Stimulated activated CD4-positive, alpha-beta T cell treated with anti-CD3 and anti-CD28 coated beads, Interleukin-4, amount 100 ng/mL, for 24 hours (primary cell): ENCODE measurements around the gene SPDYE17.
"Not testable (repeated sequence)": the region's sequence is repeated elsewhere in the genome, so short reads cannot be mapped to it uniquely, and the experiment has no call there.

Experiments used
- DNase-seq: peaks from one replicate; pipeline ENCODE4 v3.0.0-alpha.2; 2020

Gene SPDYE17

DNA sequence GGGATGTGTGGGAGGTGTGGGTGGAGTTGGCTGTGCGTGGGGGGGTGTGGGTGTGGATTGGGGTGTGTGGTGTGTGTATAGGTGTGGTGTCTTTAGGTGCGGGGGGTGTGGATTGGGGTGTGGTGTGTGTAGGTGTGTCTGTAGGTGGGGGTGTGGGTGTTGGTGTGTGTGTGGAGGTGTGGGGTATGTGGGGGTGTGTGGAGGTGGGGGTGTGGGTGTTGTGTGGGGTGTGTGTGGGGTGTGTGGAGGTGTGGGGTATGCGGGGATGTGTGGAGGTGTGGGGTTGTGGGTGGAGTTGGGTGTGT is 33.9 kb downstream of the SPDYE17 start:
- DNase-seq, result no peak

DNA sequence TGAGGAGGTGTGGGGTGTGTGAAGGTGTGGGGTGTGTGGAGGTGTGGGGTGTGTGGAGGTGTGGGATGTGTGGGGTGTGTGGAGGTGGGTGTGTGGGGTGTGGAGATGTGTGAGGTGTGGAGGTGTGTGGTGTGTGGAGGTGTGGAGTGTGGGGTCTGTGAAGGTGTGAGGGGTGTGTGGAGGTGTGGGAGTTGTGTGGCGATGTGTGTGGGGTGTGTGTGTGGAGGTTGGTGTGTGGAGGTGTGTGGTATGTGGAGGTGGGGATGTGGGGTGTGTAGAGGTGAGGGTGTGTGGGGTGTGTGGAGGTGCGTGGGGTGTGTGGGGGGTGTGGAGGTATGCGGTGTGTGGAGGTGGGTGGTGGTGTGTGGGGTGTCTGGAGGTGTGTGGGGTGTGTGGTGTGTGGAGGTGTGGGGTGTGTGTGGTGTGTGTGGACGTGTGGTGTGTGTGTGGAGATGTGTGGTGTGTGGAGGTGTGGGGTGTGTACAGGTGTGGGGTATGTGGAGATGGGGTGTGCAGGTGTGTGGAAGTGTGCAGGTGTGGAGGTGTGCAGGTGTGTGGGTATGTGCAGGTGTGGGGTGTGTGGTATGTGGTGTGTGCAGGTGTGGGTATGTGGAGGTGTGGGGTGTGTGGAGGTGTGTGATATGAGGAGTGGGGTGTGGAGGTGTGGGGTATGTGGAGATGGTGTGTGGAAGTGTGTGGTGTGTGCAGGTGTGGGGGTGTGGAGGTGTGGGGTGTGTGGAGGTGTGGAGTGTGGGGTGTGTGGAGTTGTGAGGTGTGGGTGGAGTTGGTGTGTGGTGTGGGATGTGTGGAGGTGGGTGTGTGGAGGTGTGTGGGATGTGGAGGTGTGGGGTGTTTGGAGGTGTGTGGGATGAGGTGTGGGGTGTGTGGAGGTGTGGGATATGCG is 34.5 kb downstream of the SPDYE17 start:
- DNase-seq, result no peak

DNA sequence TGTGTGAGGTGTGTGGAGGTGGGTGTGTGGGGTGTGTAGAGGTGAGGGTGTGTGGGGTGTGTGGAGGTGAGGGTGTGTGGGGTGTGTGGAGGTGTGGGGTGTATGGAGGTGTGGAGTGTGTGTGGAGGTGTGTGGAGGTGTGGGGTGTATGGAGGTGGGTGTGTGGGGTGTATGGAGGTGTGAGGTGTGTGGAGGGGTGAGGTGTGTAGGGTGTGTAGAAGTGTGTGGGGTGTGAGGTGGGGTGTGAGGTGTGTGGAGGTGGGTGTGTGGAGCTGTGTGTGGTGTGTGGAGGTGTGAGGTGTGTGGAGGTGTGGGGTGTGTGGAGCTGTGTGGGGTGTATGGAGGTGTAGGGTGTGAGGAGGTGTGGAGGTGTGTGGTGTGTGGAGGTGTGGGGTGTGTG is 35.2 kb downstream of the SPDYE17 start:
- not testable (repeated sequence) for DNase-seq

DNA sequence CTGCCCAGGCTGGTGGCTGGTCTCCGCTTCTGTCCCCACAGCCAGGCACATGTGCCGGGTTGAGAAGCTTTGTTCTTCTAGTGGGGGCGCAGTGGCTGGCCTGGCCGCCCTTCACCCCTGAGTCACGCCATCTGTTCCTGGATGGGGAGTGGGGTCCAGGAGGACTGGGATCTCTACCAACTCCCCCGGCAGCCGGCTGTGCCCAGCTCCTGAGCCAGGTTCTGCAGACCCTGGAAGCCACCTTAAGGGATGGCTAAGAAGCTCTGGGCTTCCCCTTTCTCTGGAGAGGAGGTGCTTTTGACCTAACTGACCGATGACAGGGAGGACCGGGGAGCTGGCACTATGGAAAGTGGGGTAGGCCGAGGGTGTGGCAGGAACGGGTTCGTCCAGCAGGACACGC is 37.9 kb downstream of the SPDYE17 start:
- DNase-seq, result not testable (repeated sequence)

DNA sequence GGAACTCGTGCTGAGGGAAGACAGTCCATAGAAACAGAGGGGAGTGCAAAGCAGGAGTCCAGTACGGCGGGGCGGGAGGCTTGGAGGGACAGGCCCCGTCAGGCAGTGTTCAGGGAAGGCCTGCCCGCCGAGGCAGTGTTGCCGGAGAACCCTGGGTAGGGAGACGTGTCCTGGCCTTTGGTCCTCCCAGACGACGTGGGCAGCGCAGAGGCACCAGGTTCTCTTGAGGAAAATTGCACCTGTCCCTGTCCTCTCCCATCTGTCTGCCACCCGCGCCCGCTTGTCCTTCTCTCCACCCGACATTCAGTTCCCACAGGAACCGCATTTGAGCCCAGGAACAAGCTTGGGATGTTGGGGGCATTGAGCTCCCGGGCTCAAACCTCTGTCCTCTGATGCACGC is 38.3 kb downstream of the SPDYE17 start:
- not testable (repeated sequence) for DNase-seq

DNA sequence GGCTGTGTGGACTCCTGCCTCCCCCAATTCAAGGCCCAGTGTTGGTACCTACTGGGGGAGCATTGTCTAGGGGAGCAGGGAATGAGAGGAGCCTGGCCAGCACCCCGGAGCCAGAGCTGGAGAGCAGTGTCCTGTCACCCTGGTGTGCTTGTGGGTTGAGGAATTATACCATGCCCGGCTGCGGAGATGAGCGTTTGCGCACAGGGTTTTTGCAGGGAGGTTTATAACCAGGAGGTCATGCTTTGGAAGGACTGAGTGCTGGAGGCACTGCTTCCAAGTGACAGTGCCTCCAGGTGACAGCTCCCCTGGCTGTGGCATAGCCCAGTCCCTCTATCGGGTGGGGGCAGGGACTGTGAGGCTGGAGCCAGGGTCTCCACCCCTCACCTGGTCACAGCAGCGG is 39.3 kb downstream of the SPDYE17 start:
- DNase-seq, result not testable (repeated sequence)

DNA sequence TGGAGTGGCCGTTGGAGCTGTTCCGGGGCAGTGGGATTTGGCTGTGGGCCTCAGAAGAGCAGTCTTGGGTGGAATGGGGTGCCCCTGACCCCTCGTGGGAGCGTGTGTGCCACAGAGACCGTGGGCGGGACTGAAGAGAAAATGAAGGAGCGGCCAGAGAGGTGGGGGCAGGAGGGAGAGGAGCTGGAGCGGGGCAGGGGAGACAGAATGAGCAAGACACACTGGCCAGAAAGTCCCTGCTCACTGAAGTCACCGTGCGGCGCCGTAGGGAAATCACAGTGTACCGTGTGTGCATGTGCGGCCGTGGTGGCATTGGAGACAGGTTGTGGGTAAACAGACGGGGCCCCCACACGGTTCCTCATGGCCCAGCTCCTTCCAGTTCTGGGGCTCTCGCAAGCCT is 40.0 kb downstream of the SPDYE17 start:
- not testable (repeated sequence) for DNase-seq

DNA sequence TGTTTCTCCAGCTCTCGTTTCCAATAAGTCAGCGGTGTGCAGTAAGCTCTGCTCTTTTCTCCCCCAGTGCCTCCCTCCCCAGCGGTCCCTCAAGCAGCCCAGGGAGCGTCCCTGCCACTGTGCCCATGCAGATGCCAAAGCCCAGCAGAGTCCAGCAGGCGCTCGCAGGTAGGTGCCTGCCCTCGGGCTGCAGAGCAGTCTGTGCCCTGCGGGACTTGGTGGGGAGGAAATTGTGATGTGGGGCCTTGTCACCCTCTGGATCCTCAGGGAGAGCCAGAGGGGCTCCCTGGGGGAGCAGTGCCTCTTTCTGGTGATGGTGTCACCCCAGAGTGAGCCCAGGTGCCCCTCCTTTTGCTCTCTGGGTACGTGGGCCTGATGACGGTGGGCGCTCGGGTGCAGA is 42.0 kb downstream of the SPDYE17 start:
- DNase-seq, result not testable (repeated sequence)

DNA sequence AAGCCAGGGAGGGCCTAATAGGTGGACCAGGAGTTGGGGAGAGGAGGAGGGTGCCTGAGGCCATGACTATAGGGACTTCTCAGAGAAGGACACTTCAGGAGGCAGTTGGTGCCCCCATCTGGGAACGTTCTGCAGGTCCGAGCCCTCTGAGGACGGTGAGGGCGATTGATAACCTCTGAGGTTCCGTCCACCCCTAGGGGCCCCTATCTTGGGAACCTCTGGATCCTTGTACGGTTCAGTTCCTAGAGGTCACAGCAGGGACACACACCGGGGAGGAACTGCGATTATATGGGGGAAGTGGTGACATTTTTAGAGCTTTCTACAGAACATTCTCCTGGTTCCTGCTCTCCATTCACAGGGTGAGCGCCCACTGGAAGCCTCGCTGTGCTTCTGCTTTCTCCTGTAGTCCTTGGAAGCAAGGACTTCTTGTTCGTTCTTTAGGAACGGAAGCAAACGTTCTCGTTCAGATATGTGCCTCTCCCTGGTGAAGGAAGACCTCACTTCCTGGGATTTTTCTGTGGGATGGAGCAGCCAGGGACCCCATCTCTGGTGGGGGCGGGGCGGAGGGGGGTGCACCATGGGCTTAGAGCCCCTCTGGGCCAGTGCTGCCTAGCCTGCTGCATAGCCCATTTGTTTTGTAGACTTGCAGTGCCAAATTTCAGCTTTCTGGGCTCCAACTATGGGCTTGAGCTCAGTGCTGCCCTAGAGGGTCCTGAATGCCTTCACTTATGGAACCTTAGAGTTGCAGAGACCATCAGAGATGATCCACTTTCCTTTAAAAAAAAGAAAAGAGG is 46.0 kb downstream of the SPDYE17 start:
- not testable (repeated sequence) for DNase-seq

DNA sequence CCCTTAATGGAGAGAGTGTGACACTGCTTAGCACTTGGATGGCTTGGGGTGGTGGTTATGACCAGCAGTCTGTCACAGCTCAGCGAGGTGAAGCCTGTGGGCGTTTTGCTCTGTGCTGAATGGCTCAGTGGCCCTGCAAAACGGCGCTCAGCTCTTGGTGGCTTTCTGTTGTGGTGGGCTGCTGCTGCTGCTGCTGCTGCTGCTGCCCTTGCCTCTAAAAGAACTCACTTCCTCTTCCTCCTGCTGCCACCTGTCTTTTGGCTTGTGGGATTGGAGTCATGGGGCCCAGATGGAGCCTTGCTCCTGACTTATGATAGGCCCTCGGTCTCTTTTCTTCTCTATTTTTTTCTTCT is 47.4 kb downstream of the SPDYE17 start:
- not testable (repeated sequence) for DNase-seq

DNA sequence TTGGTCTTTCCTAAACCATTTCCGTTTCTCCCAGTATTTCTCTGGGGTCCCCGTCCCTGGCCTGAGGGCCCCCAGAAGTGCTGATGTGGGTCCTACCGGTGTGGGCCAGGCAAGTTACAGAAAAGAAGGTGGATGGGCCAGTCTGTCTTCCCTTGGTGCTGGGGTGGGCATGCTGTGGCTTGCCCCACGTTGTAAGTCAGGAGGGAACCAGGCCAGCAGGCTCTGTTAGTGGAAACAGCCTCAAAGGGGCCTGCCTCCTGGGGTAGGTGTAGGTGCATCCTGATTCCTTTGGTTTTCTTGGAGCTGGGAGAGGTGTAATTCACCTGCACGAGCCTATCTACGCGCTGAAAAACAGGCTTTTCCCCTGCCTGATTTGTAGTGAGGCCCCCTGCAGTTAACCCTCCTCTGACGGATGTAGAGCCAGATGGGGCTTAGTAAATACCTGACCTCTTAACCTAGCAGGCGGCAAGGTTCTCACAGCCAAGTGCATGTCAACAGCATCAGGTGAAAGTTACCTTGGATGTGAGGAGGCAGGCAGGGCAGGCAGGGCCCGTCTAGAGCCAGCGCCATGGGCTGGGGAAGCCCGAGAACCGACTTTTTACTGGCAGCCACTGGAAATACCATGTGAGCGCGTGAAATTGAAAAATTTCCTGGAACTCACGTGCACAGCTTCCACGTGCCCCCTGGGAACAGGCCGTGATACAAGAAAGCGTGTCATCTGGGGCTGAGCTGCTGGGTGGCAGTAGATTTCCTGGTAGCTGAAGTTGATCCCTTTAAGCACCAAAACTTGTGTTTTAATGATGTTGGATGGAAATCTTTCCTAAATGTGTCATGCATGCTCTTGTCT is 48.0 kb downstream of the SPDYE17 start:
- DNase-seq, result not testable (repeated sequence)

DNA sequence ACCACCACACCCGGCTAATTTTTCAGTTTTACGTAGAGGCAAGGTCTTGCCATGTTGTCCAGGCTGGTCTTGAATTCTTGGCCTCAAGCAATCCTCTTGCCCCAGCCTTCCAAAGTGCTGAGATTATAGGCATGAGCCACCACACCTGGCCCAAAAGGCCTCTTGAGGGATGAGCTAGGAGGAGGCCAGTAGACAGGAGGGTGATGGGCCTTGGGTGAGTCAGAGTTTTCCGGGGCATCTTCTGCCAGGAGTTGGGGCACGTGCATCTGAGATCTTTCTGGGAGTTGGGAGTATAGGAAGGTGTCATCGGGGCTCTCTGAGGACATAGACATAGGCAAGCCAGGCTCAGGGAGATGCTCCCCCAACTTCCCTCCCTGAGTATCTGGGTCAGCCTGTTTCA is 48.8 kb downstream of the SPDYE17 start:
- not testable (repeated sequence) for DNase-seq

DNA sequence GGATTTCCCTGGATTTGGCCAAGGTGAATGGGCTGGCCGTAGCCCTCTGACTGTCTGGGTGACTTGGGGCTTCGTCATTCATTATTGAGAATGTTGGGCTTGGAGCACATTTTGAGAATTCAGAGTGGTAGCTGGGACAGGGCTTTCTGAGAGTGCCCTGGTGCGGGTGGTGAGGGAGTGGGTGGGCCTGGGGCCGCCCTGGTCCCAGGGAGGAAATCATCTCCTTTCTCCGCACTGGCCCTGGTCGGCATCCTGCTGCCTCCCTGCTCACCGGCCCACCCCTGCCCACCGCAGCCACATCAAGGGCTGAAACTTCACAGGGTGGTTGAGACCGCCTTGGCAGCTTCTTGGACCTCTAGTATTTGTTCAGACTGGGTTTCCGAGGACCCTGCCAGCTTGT is 49.7 kb downstream of the SPDYE17 start:
- not testable (repeated sequence) for DNase-seq

DNA sequence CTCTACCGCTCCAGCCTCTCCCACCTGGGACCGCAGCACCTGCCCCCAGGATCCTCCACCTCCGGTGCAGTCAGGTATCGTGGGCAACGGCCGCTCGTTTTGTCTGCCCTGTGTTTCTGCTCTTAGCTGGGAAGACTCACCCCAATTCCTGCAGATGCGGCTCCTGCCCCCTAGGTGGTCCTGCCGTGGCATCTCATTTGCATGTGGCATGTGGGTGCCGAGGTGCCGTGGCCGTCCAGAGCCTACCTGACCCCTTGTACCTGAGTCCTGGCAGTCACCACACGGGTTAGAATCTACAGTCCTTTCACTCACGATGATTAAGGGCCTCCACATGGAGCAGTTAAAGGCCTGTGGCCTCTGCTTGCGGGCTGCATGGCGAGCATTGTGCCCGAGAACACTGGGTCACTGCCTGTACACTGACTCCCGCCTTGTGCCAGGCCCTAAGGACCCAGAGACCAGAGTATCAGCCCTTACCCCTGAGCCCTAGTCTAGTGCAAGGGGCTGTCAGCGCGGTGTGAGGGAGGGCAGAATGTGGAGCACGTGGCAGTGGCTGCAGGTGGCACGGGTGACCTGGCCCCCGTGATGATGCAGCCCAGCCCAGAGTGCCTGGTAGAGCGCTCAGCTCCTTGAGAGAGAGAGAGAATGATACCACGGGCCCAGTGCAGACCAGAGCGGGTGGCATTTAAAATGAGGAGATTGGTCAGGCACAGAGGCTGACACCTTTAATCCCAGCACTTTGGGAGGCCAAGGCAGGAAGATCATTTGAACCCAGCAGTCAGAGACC is 50.8 kb downstream of the SPDYE17 start:
- not testable (repeated sequence) for DNase-seq

DNA sequence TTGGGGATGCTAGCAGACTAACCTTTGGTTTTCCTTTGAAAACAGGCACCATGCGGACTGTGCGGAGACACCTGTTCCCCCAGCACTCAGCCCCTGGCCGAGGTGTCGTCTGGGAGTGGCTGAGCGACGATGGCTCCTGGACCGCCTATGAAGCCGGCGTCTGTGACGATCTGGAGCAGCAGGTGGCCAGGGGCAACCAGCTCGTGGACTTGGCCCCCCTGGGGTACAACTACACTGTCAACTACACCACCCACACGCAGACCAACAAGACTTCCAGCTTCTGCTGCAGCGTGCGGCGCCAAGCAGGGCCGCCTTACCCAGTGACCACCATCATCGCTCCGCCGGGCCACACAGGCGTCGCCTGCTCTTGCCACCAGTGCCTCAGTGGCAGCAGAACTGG is 51.6 kb downstream of the SPDYE17 start:
- not testable (repeated sequence) for DNase-seq

DNA sequence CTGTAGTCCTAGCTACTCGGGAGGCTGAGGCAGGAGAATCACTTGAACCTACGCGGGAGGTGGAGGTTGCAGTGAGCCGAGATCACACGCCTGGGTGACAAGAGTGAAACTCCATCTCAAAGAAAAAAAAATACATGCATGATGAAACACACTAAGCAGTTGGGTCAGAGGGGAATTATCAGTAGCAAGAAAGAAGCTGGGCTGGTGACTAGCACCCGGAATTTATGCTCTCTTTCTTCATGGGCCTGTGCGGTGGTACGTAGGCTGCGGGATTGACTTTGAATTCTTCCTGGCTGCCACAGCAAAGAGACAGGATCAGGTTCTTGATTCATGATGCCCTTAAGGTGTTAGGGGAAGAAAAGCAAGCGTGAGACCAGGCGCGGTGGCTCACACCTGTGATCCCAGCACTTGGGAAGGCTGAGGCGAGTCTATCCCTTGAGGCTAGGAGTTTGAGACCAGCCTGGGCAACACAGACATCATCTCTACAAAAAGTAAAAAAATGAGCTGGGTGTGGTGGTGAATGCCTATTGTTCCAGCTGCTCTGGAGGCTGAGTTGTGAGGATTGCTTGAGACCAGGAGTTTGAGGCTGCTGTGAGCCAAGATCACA is 54.3 kb downstream of the SPDYE17 start:
- DNase-seq, result not testable (repeated sequence)

DNA sequence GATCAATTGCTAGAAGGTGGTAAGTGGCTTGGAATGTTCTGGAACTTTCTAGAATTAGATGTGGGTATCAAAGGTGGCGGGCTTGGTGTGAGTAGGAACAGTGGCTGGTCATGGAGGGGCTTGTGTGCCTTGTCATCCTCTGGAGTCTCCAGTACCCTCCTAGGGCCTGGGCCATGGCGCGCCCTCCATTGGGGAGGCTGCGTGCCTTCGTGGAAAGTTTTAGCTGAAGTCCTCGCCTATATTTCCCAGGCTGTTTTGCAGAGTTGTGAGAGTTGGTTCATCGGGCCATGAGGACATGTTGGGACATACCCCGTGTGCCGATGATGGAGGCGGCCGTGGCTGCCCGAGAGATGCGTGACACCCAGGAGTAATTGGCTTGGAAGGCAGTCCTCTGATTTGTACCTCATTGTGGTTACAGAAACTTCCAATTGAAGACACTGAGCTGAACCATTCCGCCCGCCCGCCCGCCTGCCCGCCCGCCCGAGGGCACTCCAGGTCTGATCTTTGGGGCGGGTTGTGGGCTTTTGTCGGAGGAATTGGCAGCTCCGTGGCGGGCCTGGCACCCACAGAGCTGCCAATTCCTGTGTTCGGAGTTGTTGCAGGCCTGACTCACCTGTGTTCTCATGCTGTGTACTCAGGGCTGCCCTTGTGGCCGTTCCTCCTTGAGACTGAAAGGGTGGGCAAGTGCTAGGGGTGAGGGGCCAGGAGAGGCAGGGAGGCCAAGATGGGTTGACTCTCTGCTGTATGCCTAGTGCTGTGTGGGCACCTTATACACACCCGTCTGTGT is 57.2 kb downstream of the SPDYE17 start:
- DNase-seq, result not testable (repeated sequence)

DNA sequence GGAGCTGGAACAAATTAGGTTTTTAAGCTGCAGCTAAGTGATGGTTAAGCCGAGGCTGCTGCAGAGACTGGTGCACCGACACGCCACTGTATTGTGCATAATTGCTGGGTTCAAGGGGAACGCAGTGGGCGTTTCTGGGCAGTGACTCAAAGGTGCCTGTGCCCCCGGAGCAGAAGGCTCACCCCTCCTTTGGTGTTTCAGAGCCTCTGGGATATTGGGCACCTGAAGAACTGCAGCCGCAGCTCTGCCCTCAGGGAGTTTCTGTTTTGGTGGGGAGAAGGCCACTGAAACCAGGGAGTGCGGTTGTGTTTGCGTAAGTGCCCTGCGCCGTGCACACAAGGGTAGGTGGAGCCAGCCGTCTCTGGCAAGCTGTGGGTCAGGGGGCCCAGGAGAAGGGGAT is 57.8 kb downstream of the SPDYE17 start:
- DNase-seq, result not testable (repeated sequence)

DNA sequence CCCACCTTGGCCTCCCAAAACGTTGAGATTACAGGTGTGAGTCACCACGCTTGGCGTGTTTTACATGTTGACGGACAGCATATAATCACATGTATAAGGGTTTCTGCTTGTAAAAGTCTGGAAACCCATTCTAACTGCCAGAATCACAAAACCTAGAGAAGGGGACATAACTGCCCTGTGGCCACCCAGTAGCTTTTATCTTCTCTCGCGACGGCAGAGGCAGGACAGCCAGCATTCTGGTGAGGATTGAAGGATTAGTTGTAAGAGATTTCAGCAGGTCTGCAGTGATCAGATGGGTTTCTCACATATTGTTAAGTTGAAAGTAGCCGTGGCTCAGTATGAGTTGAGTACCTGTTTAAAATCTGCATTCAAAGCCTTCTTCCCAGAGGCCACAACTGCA is 59.8 kb downstream of the SPDYE17 start:
- not testable (repeated sequence) for DNase-seq
